CD4-positive, alpha-beta T cell treated with Interleukin-15 for 4 hours (primary cell): ENCODE data around the gene ZNF319.

Source experiments
- DNase-seq: peaks from one replicate; pipeline ENCODE4 v3.0.0-alpha.2; 2020; ENCODE audit warnings: low spot score

The ZNF319 gene

GRCh38 chr16:58037365-58038057, 37.0 kb upstream of the ZNF319 start:
- no peak for DNase-seq

DNA sequence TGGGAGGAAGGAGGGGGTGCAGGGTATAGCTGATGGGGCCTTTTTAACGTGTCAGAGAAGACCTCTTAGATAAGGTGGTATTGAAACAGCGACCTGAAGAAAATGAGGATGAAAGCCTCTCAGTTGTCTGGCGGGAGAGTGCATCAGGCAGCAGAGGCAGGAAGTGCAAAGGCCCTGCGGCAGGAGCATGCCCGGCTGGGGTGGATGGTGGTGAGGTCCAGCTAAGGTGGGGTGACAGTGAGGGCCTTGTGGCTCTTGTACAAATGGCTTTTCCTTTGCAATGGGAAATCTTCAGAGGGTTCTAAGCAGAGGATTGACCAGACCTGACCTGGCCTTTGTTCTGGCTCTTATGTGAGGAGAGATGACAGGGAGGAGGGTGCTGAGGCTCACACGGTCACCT, 36.5 kb upstream of the ZNF319 start:
- DNase-seq, result no peak

DNA sequence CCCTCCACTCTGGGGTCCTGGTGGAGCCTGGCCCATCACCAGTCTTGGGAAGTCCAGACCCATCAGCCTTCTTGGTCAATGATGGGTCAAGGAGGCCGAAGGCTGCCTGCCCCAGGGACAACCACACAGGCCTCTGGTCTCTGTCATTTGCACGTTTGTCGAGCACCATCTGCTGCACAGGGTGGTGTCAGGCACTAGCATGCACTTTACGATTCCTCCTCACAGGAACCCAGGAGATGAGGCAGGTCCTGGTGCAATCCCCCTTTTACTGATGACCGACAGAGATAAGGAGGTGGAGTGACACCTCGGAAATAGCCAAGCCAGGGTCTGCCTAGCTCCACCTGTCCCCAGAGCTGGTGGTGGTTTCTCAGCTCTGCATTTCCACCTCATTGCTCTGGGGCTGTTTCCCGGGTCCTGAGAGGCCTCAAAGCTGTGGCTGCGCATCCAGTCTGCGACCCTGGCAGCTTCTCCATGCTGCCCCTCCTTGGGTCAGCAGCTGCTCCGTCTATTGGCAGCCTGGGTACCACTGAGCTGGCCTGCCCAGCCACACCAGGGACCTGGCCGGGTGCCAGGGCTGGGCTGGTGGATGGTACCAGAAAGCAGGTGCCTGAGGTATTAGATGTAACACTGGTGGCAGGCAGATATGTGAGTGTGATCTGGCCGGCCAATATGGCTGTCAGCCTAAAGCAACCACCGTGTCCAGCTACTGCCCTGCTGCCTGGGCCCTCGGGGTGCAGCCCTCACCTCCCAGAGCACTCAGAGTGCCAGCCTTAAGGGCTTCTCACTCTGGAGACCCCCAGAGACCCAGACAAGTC, 35.1 kb upstream of the ZNF319 start:
- no peak for DNase-seq

DNA sequence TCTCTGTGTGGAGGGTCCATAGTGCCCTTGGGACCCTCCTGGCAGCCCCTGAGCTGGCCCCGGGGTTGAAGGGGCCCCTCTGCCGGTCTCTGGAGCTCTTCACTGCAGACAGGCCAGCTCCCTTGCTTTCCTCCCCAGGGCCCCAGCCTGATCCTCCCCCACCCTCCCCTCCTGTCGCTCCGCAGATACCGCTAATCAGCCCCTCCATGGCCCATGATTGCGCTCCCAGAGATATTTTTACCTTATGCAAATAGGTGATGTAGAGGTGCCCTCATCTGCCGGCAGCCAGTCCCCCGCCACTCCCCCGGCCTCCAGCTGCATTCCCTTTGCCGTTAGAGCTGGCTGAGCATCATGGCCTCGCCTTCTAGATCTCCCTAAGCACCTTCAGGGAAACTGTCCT, 34.3 kb upstream of the ZNF319 start:
- DNase-seq, result no peak

GRCh38 chr16:58034128-58034685, 33.7 kb upstream of the ZNF319 start:
- no peak for DNase-seq

DNA sequence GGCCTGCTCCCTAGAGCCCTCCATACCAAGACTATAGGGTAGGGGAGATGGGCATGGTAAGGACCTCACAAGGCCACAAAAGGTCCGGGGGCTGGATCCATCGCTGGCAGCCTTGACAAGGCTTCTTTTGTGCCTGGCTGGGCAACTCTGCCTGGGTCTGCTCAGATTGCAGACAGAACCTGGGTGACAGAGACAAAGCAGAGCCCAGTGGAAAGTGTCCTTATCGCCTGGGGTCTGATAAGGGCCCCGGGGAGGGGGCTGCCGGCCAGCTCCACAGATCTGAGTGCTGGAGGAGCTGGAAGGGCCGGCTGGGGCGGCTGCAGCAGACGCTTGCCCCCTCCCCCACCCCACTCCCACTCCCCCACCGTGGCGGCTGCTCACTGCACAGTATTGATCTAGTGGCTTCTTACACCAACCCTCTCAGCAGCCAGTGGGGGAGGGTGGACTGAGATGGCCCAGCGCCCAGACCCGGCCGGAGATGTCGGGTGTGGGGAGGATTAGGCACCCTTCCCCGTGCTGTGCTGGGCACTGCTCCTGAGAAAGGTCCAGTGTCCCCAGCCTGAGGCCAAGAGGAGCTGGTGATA, 32.3 kb upstream of the ZNF319 start:
- DNase-seq, result no peak

DNA sequence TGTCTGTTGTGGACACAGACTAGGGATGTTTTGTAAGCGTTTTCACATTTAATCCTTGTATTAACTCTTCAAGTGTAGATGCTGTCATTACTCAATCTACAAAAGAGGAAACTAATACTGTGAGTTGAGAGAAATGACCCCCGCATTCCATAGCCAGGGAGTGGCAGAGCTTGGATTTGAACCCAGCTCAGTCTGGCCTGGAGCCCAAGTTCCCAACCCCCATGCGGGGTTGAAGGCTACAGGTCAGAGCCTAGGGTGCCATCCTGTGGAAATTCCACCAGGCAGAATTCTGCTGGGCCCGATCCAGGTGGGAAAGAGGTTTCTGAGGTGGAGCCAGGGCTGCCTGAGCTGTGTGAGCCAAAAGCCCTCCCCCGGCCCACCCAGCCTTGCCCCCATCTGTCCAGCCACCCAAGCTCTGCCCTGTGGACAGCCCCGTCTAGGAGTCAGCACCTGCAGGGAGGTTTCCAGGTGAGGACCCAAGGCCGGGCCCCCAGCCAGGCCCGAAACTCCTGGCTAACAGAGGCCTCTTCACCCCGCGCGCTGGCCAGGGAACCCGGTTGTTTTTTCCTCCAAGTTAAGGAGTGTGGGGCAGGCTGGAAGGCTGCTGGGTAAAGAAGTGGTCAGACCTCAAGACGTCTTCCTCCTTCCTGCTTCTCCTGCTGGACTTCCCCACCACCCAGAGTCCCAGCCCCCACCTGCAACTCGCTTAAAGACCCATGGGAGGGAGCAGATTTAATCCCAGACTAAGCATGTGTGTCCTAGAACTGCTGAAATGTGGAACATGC, 30.7 kb upstream of the ZNF319 start:
- no peak for DNase-seq

DNA sequence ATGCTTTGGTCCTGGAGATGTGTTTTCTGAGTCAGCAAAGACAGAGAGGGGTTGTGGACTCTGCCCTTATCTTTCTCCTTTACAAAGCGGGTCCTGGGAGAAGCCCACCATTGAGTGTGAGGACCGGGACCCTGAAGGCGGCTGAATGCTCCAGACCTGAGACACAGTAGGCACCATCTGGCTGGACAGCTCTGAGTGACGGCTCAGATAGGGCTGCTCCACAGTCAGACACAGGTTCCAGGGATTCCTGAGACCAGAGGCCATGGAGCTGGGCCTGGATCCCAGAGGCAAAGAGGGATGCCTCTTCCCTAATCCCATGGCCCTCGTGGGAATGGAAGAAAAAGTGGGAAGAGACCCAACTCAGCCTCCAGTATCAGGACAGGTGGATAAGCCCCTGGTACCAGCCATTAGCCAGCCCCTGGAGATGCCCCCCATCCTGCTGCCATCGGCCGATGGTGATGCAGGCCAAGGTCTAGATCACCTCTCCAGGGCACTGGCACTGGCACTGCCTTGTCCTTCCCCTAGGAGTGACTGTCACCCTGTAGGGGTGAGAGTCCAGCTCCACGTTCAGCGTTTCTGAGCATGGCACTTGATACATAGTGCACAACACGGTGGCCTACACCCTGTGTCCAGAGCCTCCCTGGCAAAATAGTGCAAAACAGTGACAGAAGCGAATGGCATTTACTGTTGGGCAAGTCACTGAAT, 29.8 kb upstream of the ZNF319 start:
- no peak for DNase-seq

- DNase-seq, result no peak
Measured at GRCh38 chr16:58029410-58029809, 28.9 kb upstream of the ZNF319 start.

GRCh38 chr16:58028541-58029070, 28.1 kb upstream of the ZNF319 start:
- no peak for DNase-seq

- no peak for DNase-seq
Measured at GRCh38 chr16:58027916-58028455, 27.5 kb upstream of the ZNF319 start.

DNA sequence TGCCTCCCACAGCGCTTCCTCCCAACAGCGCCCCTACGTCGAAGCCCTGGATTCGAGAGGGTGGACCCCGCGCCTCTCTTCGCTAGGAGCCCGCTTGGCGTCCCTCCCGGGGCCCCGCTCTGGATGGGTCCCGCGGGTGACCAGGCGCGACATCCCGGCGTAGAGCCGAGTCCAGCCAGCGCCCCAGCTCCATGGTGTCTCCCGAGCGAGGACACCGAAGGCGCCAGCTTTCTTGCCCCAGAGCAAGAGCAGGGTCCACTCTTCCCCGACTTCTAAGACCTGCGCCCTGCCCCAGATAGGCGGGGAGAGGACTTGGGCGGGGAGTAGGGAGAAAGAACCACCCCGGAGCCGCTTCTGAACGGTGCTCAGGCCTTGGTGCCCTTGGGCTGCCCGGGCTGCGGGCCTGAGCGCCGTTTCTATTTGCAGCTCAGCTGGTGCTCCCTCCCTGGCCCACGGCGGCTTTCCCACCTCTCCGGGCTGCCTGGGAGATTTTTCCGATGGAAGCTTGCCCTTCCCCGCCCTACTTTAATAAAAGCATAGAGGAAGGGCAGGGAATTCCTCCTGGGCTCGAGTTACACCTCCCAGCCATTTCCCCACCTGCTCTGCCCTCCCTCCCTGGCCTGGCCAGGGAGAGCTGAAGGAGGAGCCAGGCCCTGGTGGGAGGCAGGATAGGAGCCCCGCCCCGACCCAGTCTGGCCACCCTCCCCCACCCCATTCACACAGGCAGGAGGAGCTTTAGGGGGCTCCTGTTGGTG, 26.9 kb upstream of the ZNF319 start:
- no peak for DNase-seq

GRCh38 chr16:58026705-58027160, 26.3 kb upstream of the ZNF319 start:
- no peak for DNase-seq

GRCh38 chr16:58026139-58026704, 25.8 kb upstream of the ZNF319 start:
- DNase-seq, result no peak

DNA sequence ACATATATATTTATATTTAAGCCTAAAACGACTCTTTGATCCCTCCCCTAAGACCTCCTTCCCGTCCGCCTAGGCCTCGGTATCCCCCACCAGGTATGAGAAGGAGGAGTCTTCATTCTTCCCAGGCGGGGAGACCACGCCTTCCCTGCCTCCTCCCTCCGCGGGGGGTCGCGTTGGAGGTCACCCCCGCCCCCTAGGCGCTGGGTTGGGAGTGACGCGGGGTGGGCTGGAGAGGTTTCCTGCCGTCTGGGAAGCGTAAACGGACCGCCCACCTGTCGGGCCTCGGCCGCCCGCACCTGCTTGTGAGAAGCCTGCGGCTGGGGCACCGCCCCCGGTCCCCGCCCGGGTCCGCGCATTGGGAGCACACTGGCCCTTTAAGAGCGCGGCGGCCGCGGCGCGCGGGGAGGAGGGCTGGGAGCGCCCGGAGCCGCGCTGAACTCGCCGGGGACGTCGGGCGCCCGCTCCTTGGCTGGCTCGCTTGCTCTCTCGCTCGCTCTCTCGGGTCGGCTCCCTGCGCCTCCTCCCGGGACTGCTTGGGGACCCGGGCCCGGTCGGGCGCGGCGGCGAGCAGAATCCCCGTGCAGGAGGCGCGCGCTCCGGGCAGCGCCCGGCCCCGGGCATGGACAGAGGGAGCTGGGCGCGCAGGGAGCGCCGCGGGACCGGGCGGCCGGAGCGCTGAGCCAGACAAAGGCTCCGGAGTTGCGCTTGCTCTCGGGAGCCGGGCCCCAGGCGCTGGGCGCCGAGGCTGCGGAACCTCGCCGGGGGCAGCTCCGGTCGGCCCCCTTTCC, 25.1 kb upstream of the ZNF319 start, which contains the start of gene MMP15:
MMP15 (plus strand) TSS at position 404 of the 788 bp plus-strand sequence. CDS start 597 bp downstream, outside the sequence.
- DNase-seq, result peak; percentile 61

GRCh38 chr16:58024486-58025350, 24.2 kb upstream of the ZNF319 start:
- no peak for DNase-seq

GRCh38 chr16:58022601-58023371, 22.3 kb upstream of the ZNF319 start:
- DNase-seq, result no peak
